ENCODE measurements around the gene NFX1.

The NFX1 gene

DNA sequence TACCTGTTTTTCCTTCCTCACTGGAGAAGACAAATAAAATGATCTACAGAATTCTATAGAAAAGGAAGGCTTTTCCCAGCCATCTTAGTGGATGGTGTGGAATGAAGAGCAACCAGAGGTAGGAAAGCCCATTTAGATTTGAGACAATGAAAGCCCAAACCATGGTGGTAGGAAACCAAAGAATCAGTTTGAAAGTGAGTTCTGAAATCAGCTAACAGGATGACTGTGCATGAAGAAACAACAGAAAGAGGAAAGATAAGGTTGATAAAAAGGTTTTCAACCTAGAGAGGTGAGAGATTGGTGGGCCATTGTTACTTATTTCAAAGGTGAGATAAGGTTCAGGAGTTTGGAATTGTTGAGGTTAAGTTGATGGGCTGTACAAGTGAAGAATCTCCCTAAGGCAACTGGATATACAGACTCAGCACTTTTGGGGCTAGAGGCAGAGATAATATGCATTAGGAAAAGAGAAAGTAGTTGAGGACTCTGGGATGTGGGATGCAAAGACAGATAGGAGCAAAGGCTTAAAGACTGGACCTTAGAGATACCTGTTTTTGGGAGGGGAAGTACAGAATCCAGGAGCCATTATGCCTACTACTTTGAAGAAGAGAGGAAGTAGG lies 23.1 kb upstream of the NFX1 start:
- H3K9ac ChIP-seq (ENCODE audit: low read length), result no peak overlapping the region
- H3K27ac ChIP-seq (ENCODE audit: low read depth, low read length), result no peak overlapping the region
- H3K4me3 ChIP-seq (ENCODE audit: low read depth, low read length), result no peak overlapping the region
- H3K4me1 ChIP-seq (ENCODE audit: control insufficient read depth, insufficient read depth, low read length), result peaks cover 9% of the 10 kb centered on the region
- H3K9me3 ChIP-seq (ENCODE audit: control insufficient read depth, insufficient read depth, low read depth, low read length), result no peaks in the 10 kb centered on the region
- peaks cover 55% of the 10 kb centered on the region for H3K36me3 ChIP-seq (ENCODE audit: control insufficient read depth, insufficient read depth, low read length)
- no peaks in the 10 kb centered on the region for H3K27me3 ChIP-seq (ENCODE audit: control insufficient read depth, insufficient read depth, low read length)

DNA sequence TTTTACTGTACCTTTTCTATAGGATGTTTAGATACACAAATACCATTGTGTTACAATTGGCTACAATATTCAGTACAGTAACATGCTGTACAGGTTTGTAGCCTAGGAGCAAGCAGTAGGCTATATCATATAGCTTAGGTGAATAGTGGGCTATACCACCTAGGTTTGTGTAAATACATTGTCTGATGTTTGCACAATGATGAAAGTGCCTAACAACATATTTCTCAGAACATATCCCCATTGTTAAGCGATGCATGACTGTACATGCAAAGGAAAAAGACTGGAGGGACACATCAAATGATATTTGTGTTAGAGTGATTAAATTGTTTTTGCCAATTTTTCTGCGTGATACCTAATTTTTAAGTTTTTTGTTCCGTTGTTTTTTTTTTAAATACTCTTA lies 20.2 kb upstream of the NFX1 start:
- Histone ChIP-seq H3K9ac (ENCODE audit: low read length) (no peak overlapping the region), H3K36me3 (ENCODE audit: control insufficient read depth, insufficient read depth, low read length) (peaks cover 67% of the 10 kb centered on the region)

GRCh38 chr9:33272061-33272460 lies 18.3 kb upstream of the NFX1 start:
- peaks cover 78% of the 10 kb centered on the region for H3K36me3 ChIP-seq (ENCODE audit: control insufficient read depth, insufficient read depth, low read length)
- H3K9ac ChIP-seq (ENCODE audit: low read length), result no peak overlapping the region
- no peak overlapping the region for H3K4me3 ChIP-seq (ENCODE audit: low read depth, low read length)
- no peaks in the 10 kb centered on the region for H3K4me1 ChIP-seq (ENCODE audit: control insufficient read depth, insufficient read depth, low read length)
- no peaks in the 10 kb centered on the region for H3K27me3 ChIP-seq (ENCODE audit: control insufficient read depth, insufficient read depth, low read length)
- H3K27ac ChIP-seq (ENCODE audit: low read depth, low read length), result no peak overlapping the region
- no peaks in the 10 kb centered on the region for H3K9me3 ChIP-seq (ENCODE audit: control insufficient read depth, insufficient read depth, low read depth, low read length)

More for the DNA sequence above, 20.2 kb upstream of the NFX1 start:
- H3K27ac ChIP-seq (ENCODE audit: low read depth, low read length), result no peak overlapping the region
- no peak overlapping the region for H3K4me3 ChIP-seq (ENCODE audit: low read depth, low read length)
- peaks cover 3% of the 10 kb centered on the region; the same call in 1 of the 2 replicates for H3K4me1 ChIP-seq (ENCODE audit: control insufficient read depth, insufficient read depth, low read length)
- H3K9me3 ChIP-seq (ENCODE audit: control insufficient read depth, insufficient read depth, low read depth, low read length), result no peaks in the 10 kb centered on the region
- no peaks in the 10 kb centered on the region for H3K27me3 ChIP-seq (ENCODE audit: control insufficient read depth, insufficient read depth, low read length)

GRCh38 chr9:33273266-33273971 lies 16.9 kb upstream of the NFX1 start:
- no peak overlapping the region for H3K4me3 ChIP-seq (ENCODE audit: low read depth, low read length)
- H3K27ac ChIP-seq (ENCODE audit: low read depth, low read length), result no peak overlapping the region
- H3K36me3 ChIP-seq (ENCODE audit: control insufficient read depth, insufficient read depth, low read length), result peaks cover 78% of the 10 kb centered on the region
- H3K9me3 ChIP-seq (ENCODE audit: control insufficient read depth, insufficient read depth, low read depth, low read length), result no peaks in the 10 kb centered on the region
- H3K9ac ChIP-seq (ENCODE audit: low read length), result no peak overlapping the region
- H3K4me1 ChIP-seq (ENCODE audit: control insufficient read depth, insufficient read depth, low read length), result no peaks in the 10 kb centered on the region
- no peaks in the 10 kb centered on the region for H3K27me3 ChIP-seq (ENCODE audit: control insufficient read depth, insufficient read depth, low read length)

- H3K4me1 ChIP-seq (ENCODE audit: control insufficient read depth, insufficient read depth, low read length), result no peaks in the 10 kb centered on the region
- no peak overlapping the region for H3K9ac ChIP-seq (ENCODE audit: low read length)
- no peaks in the 10 kb centered on the region for H3K27me3 ChIP-seq (ENCODE audit: control insufficient read depth, insufficient read depth, low read length)
- H3K9me3 ChIP-seq (ENCODE audit: control insufficient read depth, insufficient read depth, low read depth, low read length), result no peaks in the 10 kb centered on the region
- no peak overlapping the region for H3K4me3 ChIP-seq (ENCODE audit: low read depth, low read length)
- no peak overlapping the region for H3K27ac ChIP-seq (ENCODE audit: low read depth, low read length)
- H3K36me3 ChIP-seq (ENCODE audit: control insufficient read depth, insufficient read depth, low read length), result peaks cover 78% of the 10 kb centered on the region
Measured at GRCh38 chr9:33273972-33274328, 16.4 kb upstream of the NFX1 start.

DNA sequence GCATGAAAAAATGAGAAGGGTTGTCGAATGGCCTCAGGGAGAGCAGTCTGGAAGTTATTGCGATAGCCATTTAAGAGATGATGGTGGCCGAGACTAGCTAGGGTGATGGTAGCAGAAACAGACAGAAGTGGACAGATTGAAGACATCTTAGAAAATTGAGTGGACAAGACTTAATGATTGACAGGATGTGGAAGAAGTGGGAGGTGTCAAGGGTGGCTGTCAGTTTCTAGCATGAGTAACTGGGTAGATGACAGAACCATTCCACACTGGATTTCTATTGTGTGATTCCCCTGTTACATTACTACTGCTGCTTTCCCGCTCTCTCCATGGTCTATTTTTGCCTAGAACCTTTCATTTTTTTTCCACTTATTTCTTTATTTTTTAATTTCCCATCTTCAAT lies 12.8 kb upstream of the NFX1 start:
- H3K27me3 ChIP-seq (ENCODE audit: control insufficient read depth, insufficient read depth, low read length), result no peaks in the 10 kb centered on the region
- H3K4me3 ChIP-seq (ENCODE audit: low read depth, low read length), result no peak overlapping the region
- H3K36me3 ChIP-seq (ENCODE audit: control insufficient read depth, insufficient read depth, low read length), result peaks cover 75% of the 10 kb centered on the region
- no peak overlapping the region for H3K9ac ChIP-seq (ENCODE audit: low read length)
- H3K27ac ChIP-seq (ENCODE audit: low read depth, low read length), result no peak overlapping the region
- no peaks in the 10 kb centered on the region for H3K9me3 ChIP-seq (ENCODE audit: control insufficient read depth, insufficient read depth, low read depth, low read length)
- H3K4me1 ChIP-seq (ENCODE audit: control insufficient read depth, insufficient read depth, low read length), result no peaks in the 10 kb centered on the region

GRCh38 chr9:33285502-33285901 lies 4.8 kb upstream of the NFX1 start:
- no peaks in the 10 kb centered on the region for H3K27me3 ChIP-seq (ENCODE audit: control insufficient read depth, insufficient read depth, low read length)
- no peak overlapping the region for H3K9ac ChIP-seq (ENCODE audit: low read length)
- no peak overlapping the region for H3K4me3 ChIP-seq (ENCODE audit: low read depth, low read length)
- no peaks in the 10 kb centered on the region for H3K4me1 ChIP-seq (ENCODE audit: control insufficient read depth, insufficient read depth, low read length)
- H3K27ac ChIP-seq (ENCODE audit: low read depth, low read length), result no peak overlapping the region
- peaks cover 23% of the 10 kb centered on the region for H3K36me3 ChIP-seq (ENCODE audit: control insufficient read depth, insufficient read depth, low read length)
- H3K9me3 ChIP-seq (ENCODE audit: control insufficient read depth, insufficient read depth, low read depth, low read length), result no peaks in the 10 kb centered on the region

DNA sequence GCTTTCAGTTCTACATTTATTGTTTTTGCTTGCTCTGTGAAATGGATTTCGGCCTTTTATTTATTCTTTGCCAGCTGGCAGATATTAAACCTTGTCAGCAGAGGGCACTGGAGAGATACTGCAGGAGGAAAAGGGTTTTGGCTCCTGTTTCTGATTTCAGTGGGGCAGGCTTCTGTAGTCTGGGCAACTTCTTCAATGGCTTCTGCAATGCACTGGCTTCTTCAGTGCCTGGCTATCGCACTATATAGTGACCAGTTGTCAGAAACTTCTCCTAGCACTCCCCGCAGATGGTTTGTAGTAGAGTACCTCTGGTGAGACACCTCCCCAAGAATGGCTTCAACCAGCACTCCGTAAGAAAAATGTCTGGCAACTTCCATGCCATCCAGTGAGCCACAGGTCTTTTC lies 3.2 kb upstream of the NFX1 start:
- Histone ChIP-seq H3K4me1 (ENCODE audit: control insufficient read depth, insufficient read depth, low read length) (peaks cover 4% of the 10 kb centered on the region; the same call in 1 of the 2 replicates), H3K9ac (ENCODE audit: low read length) (no peak overlapping the region), H3K9me3 (ENCODE audit: control insufficient read depth, insufficient read depth, low read depth, low read length) (no peaks in the 10 kb centered on the region), H3K27ac (ENCODE audit: low read depth, low read length) (no peak overlapping the region), H3K4me3 (ENCODE audit: low read depth, low read length) (no peak overlapping the region), H3K27me3 (ENCODE audit: control insufficient read depth, insufficient read depth, low read length) (no peaks in the 10 kb centered on the region), H3K36me3 (ENCODE audit: control insufficient read depth, insufficient read depth, low read length) (peaks cover 14% of the 10 kb centered on the region)

- Histone ChIP-seq H3K27me3 (ENCODE audit: control insufficient read depth, insufficient read depth, low read length) (no peaks in the 10 kb centered on the region), H3K9me3 (ENCODE audit: control insufficient read depth, insufficient read depth, low read depth, low read length) (no peaks in the 10 kb centered on the region), H3K4me1 (ENCODE audit: control insufficient read depth, insufficient read depth, low read length) (peaks cover 4% of the 10 kb centered on the region; the same call in 1 of the 2 replicates), H3K36me3 (ENCODE audit: control insufficient read depth, insufficient read depth, low read length) (peaks cover 19% of the 10 kb centered on the region), H3K27ac (ENCODE audit: low read depth, low read length) (no peak overlapping the region), H3K9ac (ENCODE audit: low read length) (no peak overlapping the region), H3K4me3 (ENCODE audit: low read depth, low read length) (no peak overlapping the region)
Measured at GRCh38 chr9:33288235-33288634, 2.1 kb upstream of the NFX1 start.

DNA sequence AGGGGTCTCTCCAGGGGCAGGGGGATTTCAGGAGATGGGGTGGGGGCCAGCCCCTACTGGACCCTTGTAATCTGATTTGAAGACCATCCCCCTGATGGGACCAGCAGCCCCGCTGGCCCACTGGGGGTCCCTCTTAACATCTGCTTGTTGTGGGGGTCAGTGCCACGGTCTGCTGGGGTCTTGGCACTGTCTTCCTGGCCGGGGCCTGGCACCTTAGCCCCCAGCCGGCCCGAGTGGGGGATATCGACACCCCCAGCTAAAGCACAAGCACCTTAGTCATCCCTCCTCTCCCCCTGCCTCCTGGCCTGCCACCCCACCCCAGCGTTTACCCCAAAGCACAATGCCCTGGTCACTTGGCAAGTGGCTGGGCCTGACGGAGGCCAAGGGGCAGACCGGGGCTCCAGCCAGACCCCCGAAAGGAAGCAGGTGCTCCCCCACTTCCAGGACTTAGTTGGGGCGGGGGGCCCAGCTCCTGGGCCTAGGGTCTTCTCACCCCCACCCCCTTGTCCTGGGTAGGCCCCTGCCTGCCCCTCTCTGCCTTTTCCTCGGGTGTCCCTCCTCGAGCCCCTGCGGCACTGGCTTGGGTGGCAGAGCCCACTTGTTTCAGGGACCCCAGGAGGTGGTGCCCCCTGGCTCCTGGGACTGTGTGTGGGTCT lies 1.4 kb upstream of the NFX1 start:
- H3K4me3 ChIP-seq (ENCODE audit: low read depth, low read length), result no peak overlapping the region

GRCh38 chr9:33289496-33289895 lies 820 bp upstream of the NFX1 start:
- Histone ChIP-seq H3K4me3 (ENCODE audit: low read depth, low read length) (peak overlapping the region; percentile 95), H3K27me3 (ENCODE audit: control insufficient read depth, insufficient read depth, low read length) (no peaks in the 10 kb centered on the region), H3K4me1 (ENCODE audit: control insufficient read depth, insufficient read depth, low read length) (peaks cover 4% of the 10 kb centered on the region; the same call in 1 of the 2 replicates), H3K9ac (ENCODE audit: low read length) (peak overlapping the region; percentile 66), H3K27ac (ENCODE audit: low read depth, low read length) (peak overlapping the region; percentile 97), H3K9me3 (ENCODE audit: control insufficient read depth, insufficient read depth, low read depth, low read length) (no peaks in the 10 kb centered on the region), H3K36me3 (ENCODE audit: control insufficient read depth, insufficient read depth, low read length) (peaks cover 24% of the 10 kb centered on the region)

More for the DNA sequence above, 1.4 kb upstream of the NFX1 start:
- Histone ChIP-seq H3K36me3 (ENCODE audit: control insufficient read depth, insufficient read depth, low read length) (peaks cover 20% of the 10 kb centered on the region; the same call in 1 of the 2 replicates), H3K27ac (ENCODE audit: low read depth, low read length) (peak overlapping the region; percentile 97; the same call in 1 of the 2 replicates), H3K4me1 (ENCODE audit: control insufficient read depth, insufficient read depth, low read length) (peaks cover 4% of the 10 kb centered on the region; the same call in 1 of the 2 replicates), H3K9ac (ENCODE audit: low read length) (peak overlapping the region; percentile 66), H3K27me3 (ENCODE audit: control insufficient read depth, insufficient read depth, low read length) (no peaks in the 10 kb centered on the region), H3K9me3 (ENCODE audit: control insufficient read depth, insufficient read depth, low read depth, low read length) (no peaks in the 10 kb centered on the region)
